Neural cell (in vitro differentiated cells): ENCODE data around the gene ABHD10. TPM values are rescaled to one million over a fixed set of nuclear protein-coding genes. Genes with fewer than 3 reads are reported as not detected.

ENCODE experiments used
- H2AFZ ChIP-seq: fragments of 200-600, 300-800 bp; sonication (generic), shearing (Covaris generic); 2 replicates; pipeline ENCODE4 v1.6.0; 2014; ENCODE audit warnings: low read depth, mild to moderate bottlenecking, antibody characterized with exemption, low read length, moderate library complexity
- H3F3A ChIP-seq: fragments of 200-600 bp; shearing (Covaris generic); 2 replicates; pipeline ENCODE4 v1.6.1; 2016; ENCODE audit warnings: mild to moderate bottlenecking, moderate library complexity, mixed read lengths, antibody characterized with exemption, low read length; ENCODE audit not compliant: insufficient read depth, poor library complexity, severe bottlenecking
- H3K27ac ChIP-seq: fragments of 200-600, 300-800 bp; sonication (generic), shearing (Covaris generic); 2 replicates; pipeline ENCODE4 v1.5.1; 2014; ENCODE audit warnings: mild to moderate bottlenecking, low read length, moderate library complexity
- H3K27me3 ChIP-seq: fragments of 300-800, 200-600 bp; sonication (generic), shearing (Covaris generic); 2 replicates; pipeline ENCODE4 v1.6.0; 2014; ENCODE audit warnings: mild to moderate bottlenecking, low read depth, low read length, moderate library complexity; ENCODE audit not compliant: insufficient read depth
- H3K36me3 ChIP-seq: fragments of 300-800, 200-600 bp; sonication (generic), shearing (Covaris generic); 2 replicates; pipeline ENCODE4 v1.5.1; 2014; ENCODE audit warnings: mild to moderate bottlenecking, antibody characterized with exemption, low read length, moderate library complexity; ENCODE audit not compliant: insufficient read depth
- H3K4me2 ChIP-seq: fragments of 300-800, 200-600 bp; sonication (generic), shearing (Covaris generic); 2 replicates; pipeline ENCODE4 v1.6.0; 2014; ENCODE audit warnings: mild to moderate bottlenecking, low read length
- H3K4me3 ChIP-seq: fragments of 300-800, 200-600 bp; sonication (generic), shearing (Covaris generic); 2 replicates; pipeline ENCODE4 v1.5.1; 2014; ENCODE audit warnings: mild to moderate bottlenecking, low read length, moderate library complexity
- H3K79me2 ChIP-seq: fragments of 200-600 bp; shearing (Covaris generic); replicated peaks from 2 replicates; pipeline ENCODE4 v1.6.0; 2014; ENCODE audit warnings: mild to moderate bottlenecking, low read length, moderate library complexity; ENCODE audit not compliant: insufficient read depth
- H3K9ac ChIP-seq: fragments of 300-800, 200-600 bp; sonication (generic), shearing (Covaris generic); 2 replicates; pipeline ENCODE4 v1.6.1; 2016; ENCODE audit warnings: mild to moderate bottlenecking, low read length, mixed read lengths
- H3K9me2 ChIP-seq: fragments of 200-600 bp; shearing (Covaris generic); 2 replicates; pipeline ENCODE4 v1.6.1; 2016; ENCODE audit warnings: mild to moderate bottlenecking, low read length, mixed read lengths; ENCODE audit not compliant: insufficient read depth
- H3K9me3 ChIP-seq: fragments of 200-600, 300-800 bp; sonication (generic), shearing (Covaris generic); 2 replicates; pipeline ENCODE4 v1.6.1; 2016; ENCODE audit warnings: mild to moderate bottlenecking, mixed run types, low read length, moderate library complexity, mixed read lengths
- H4K20me1 ChIP-seq: fragments of 200-600 bp; shearing (Covaris generic); 2 replicates; pipeline ENCODE4 v1.6.1; 2016; ENCODE audit warnings: mild to moderate bottlenecking, mixed run types; ENCODE audit not compliant: insufficient read depth
- EP300 ChIP-seq: fragments of 450-650 bp; conservative IDR thresholded peaks from 2 replicates; pipeline ENCODE4 v1.6.1; 2014; ENCODE audit warnings: antibody characterized with exemption, mild to moderate bottlenecking, moderate library complexity; ENCODE audit not compliant: poor library complexity, severe bottlenecking
- EZH2 ChIP-seq: fragments of 200-600, 300-800 bp; shearing (Covaris generic), sonication (generic); IDR thresholded peaks from 2 replicates; pipeline ENCODE4 v1.6.1; 2014; ENCODE audit warnings: antibody characterized with exemption, low read length, borderline replicate concordance, mild to moderate bottlenecking; ENCODE audit not compliant: insufficient read depth, poor library complexity, severe bottlenecking
- MXI1 ChIP-seq: fragments of 450-650 bp; conservative IDR thresholded peaks from 2 replicates; pipeline ENCODE4 v1.6.1; 2014; ENCODE audit warnings: antibody characterized with exemption, mild to moderate bottlenecking; ENCODE audit not compliant: poor library complexity, severe bottlenecking
- POLR2AphosphoS5 ChIP-seq: IDR thresholded peaks from 2 replicates; pipeline ENCODE4 v1.6.1; 2012
- RAD21 ChIP-seq: fragments of 450-650 bp; conservative IDR thresholded peaks from 2 replicates; pipeline ENCODE4 v1.6.1; 2014; ENCODE audit warnings: antibody characterized with exemption, mild to moderate bottlenecking, moderate library complexity
- REST ChIP-seq: IDR thresholded peaks from 2 replicates; pipeline ENCODE4 v1.6.1; 2012; ENCODE audit warnings: borderline replicate concordance
- SMC3 ChIP-seq: fragments of 450-650 bp; conservative IDR thresholded peaks from 2 replicates; pipeline ENCODE4 v1.6.1; 2014; ENCODE audit warnings: antibody characterized with exemption, mild to moderate bottlenecking, moderate library complexity; ENCODE audit not compliant: poor library complexity
- TAF1 ChIP-seq: IDR thresholded peaks from 2 replicates; pipeline ENCODE4 v1.6.1; 2012; ENCODE audit warnings: low read depth
- polyA plus RNA-seq: library from polyadenylated mRNA; depleted of rRNA; stranded (reverse); fragments of >200 nt; gene quantifications from 2 replicates; pipeline ENCODE4 v1.2.3, GENCODE V29; 2014
- TF ChIP-seq, protein P1 (sequence below): fragments of 450-650 bp; IDR thresholded peaks from 2 replicates; pipeline ENCODE4 v1.5.1; 2014; ENCODE audit warnings: antibody characterized with exemption, mild to moderate bottlenecking, moderate library complexity; ENCODE audit not compliant: poor library complexity, severe bottlenecking

The ABHD10 gene
- polyA plus RNA-seq, 1 donor from 2014 or later = 84.7 TPM

DNA sequence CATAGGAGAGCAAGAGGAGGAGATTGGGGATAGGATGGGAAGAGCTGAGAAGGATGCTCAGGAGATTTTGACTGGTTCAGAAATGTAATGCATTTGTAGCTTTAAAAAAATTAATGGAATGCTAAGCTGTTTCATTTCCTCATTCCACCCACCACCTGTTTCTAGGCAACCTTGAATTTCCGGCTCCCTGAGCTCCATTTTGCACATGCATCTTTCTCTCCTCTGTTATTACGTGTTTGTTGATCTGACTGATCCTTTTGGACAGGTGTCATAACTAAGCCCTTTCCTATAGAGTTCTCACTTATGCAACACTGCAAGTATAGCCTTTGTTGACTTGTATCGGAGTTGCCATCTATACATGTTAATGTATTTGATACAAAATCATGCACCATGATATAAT, 60.0 kb downstream of the ABHD10 start:
- no peak for TF ChIP-seq RAD21
- TF ChIP-seq EP300 = peak; percentile 92
- TF ChIP-seq SMC3 = no peak
- TF ChIP-seq POLR2AphosphoS5 = peak; percentile 90
- TF ChIP-seq, protein P1, sequence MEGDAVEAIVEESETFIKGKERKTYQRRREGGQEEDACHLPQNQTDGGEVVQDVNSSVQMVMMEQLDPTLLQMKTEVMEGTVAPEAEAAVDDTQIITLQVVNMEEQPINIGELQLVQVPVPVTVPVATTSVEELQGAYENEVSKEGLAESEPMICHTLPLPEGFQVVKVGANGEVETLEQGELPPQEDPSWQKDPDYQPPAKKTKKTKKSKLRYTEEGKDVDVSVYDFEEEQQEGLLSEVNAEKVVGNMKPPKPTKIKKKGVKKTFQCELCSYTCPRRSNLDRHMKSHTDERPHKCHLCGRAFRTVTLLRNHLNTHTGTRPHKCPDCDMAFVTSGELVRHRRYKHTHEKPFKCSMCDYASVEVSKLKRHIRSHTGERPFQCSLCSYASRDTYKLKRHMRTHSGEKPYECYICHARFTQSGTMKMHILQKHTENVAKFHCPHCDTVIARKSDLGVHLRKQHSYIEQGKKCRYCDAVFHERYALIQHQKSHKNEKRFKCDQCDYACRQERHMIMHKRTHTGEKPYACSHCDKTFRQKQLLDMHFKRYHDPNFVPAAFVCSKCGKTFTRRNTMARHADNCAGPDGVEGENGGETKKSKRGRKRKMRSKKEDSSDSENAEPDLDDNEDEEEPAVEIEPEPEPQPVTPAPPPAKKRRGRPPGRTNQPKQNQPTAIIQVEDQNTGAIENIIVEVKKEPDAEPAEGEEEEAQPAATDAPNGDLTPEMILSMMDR = no peak
- no peak for TF ChIP-seq EZH2
- TF ChIP-seq TAF1 = no peak
- TF ChIP-seq MXI1 = peak; percentile 30
- peak; percentile 72 for TF ChIP-seq REST
- Histone ChIP-seq H3K27me3 (no peaks in the 10 kb centered on the region), H3K9me3 (no peaks in the 10 kb centered on the region), H2AFZ (peak overlapping the region; percentile 0), H3K4me2 (peak overlapping the region; percentile 46), H3K79me2 (no peaks in the 10 kb centered on the region), H3K9ac (no peak overlapping the region), H3K9me2 (no peaks in the 10 kb centered on the region), H3K27ac (peak overlapping the region; percentile 52), H3K4me3 (peak overlapping the region; percentile 29), H4K20me1 (no peaks in the 10 kb centered on the region), H3F3A (peaks cover 5% of the 10 kb centered on the region), H3K36me3 (no peaks in the 10 kb centered on the region)

- Histone ChIP-seq H3K36me3 (no peaks in the 10 kb centered on the region), H3K9me3 (no peaks in the 10 kb centered on the region), H3F3A (peaks cover 5% of the 10 kb centered on the region), H3K4me2 (no peak overlapping the region), H3K9me2 (no peaks in the 10 kb centered on the region), H3K27ac (no peak overlapping the region), H3K9ac (no peak overlapping the region), H3K79me2 (no peaks in the 10 kb centered on the region), H3K27me3 (no peaks in the 10 kb centered on the region), H3K4me3 (no peak overlapping the region), H2AFZ (no peak overlapping the region), H4K20me1 (no peaks in the 10 kb centered on the region)
- TF ChIP-seq REST = no peak
- TF ChIP-seq RAD21 = no peak
- no peak for TF ChIP-seq TAF1
- TF ChIP-seq MXI1 = no peak
These were observed 62.5 kb downstream of the ABHD10 start for GRCh38 chr3:112041321-112041720.
